KOPT-K1 (cell line): ENCODE results near the gene BICD2.

Experiments used
- H3K27ac ChIP-seq: fragments of 200-600 bp; sonication (generic); 2 replicates; pipeline ENCODE4 v1.5.1; 2016; ENCODE audit warnings: antibody characterized with exemption, mild to moderate bottlenecking, low read depth, low read length; ENCODE audit not compliant: poor library complexity, severe bottlenecking
- H3K36me3 ChIP-seq: fragments of 200-600 bp; sonication (generic); 2 replicates; pipeline ENCODE4 v1.5.1; 2017; ENCODE audit warnings: antibody characterized with exemption, mild to moderate bottlenecking, low read length, moderate library complexity; ENCODE audit not compliant: insufficient read depth
- H3K9me3 ChIP-seq: fragments of 200-600 bp; sonication (generic); 2 replicates; pipeline ENCODE4 v1.5.1; 2017; ENCODE audit warnings: antibody characterized with exemption, low read length, mild to moderate bottlenecking; ENCODE audit not compliant: insufficient read depth, poor library complexity, severe bottlenecking

Gene BICD2

GRCh38 chr9:92720807-92721535, 43.7 kb downstream of the BICD2 start:
- H3K36me3 ChIP-seq = peaks cover 71% of the 10 kb centered on the region
- H3K27ac ChIP-seq = no peak overlapping the region
- H3K9me3 ChIP-seq = no peaks in the 10 kb centered on the region

DNA sequence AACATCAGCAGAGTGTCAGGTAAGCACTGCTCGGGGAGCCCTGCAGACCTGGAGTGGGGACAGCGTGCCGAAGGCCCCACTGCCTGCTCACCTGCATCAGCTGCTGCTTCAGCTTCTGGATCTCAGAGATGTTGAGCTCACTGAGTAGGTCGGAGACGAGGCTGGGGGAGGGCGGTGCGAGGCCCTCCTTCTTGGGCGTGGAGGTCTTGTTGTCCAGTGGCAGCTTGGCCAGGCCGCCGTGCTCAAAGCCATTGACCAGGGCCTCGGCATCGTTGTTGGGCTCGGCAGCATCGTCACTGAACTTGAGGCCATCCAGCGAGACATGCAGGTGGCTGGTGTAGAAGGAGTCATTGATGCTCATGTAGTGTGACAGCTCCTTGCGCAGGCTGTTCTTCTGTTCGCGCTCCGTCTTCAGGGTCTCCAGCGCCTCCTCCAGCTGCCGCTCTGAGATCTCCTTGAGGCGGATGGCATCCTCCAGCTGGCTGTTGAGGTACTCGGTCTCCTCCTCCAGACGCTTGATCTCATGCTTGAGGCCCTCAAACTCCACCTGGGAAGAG, 44.3 kb downstream of the BICD2 start:
- Histone ChIP-seq H3K9me3 (no peaks in the 10 kb centered on the region), H3K27ac (no peak overlapping the region), H3K36me3 (peaks cover 74% of the 10 kb centered on the region)

DNA sequence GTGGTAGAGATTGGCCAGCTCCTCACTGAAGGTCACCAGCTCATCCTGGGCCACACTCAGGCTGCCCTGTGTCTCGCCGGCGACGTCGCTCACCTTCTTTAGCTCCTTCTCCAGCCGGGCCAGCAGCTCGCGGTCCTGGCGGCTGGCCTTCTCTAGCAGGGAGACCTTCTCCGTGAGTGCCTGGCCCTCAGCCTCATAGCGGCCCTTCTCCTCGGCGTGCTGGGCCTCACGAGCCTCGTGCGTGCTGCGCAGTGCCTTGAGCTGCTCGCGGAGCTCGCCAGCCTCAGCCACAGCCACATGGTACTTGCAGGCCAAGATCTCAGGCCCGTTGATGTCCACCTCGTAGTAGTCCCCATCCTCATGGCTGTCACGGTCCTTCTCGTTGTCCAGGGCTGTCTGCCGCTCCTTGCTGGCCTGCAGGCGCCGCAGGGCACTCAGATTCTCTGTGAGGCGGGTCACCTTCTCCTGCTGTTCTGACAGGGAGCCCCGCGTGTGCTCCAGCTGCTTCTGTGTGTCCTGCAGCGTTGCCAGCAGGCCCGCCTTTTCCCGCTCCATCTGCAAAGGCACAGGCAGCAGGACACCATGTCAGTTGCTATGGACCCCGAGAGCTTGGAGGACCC, 45.5 kb downstream of the BICD2 start:
- no peaks in the 10 kb centered on the region for H3K9me3 ChIP-seq
- peaks cover 86% of the 10 kb centered on the region for H3K36me3 ChIP-seq
- H3K27ac ChIP-seq = no peak overlapping the region

DNA sequence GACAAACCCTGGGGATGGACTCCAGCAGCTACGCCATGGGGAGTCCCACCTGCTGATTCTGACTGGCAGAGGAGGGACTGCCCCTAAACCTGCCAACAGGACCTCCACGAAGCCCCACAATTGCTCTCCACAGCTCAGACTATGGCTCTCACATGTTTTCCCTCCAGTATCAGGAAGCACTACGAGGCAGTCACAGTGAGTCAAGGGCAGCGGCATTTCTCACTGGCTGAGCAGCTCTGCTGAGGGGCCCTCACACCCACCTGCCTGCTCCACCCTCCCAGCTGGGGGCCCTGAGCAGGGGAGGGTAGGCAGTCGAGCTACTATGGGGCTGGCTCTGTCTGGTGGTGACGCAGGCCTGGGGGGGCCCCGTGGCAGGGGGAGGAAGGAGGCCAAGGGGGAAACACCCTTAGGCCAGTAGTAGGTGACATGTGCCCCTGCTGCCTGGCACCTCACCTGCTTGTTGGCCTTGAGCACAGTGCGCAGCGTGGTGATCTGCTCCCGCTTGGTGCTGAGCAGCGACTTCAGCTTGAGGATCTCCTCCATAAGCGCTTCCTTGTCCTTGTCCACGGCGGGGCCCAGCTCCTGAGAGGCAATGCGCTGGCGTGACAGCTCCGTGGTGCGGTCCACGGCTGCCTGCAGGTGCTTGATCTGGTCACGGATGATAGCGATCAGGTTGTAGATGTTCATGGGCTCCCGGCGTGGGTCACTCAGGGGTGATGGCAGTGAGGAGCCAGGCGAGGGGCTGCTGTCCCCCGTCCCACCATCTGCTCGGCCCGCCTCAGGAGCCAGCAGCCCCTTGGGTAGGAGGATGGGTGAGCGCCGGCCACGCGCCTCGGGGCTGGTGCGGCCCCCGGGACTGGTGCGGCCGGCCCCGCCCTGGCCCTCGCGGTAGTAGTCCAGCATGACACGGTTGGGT, 46.3 kb downstream of the BICD2 start:
- H3K27ac ChIP-seq = no peak overlapping the region
- no peaks in the 10 kb centered on the region for H3K9me3 ChIP-seq
- peaks cover 93% of the 10 kb centered on the region for H3K36me3 ChIP-seq

GRCh38 chr9:92717201-92718085, 47.2 kb downstream of the BICD2 start:
- H3K27ac ChIP-seq = no peak overlapping the region
- H3K36me3 ChIP-seq = peaks cover 93% of the 10 kb centered on the region
- no peaks in the 10 kb centered on the region for H3K9me3 ChIP-seq

- Histone ChIP-seq H3K36me3 (peaks cover 92% of the 10 kb centered on the region), H3K9me3 (no peaks in the 10 kb centered on the region), H3K27ac (no peak overlapping the region)
These were observed 48.1 kb downstream of the BICD2 start for GRCh38 chr9:92716557-92716956.

- H3K9me3 ChIP-seq = no peaks in the 10 kb centered on the region
- no peak overlapping the region for H3K27ac ChIP-seq
- peaks cover 95% of the 10 kb centered on the region for H3K36me3 ChIP-seq
These were observed 49.0 kb downstream of the BICD2 start for GRCh38 chr9:92715488-92716231.

GRCh38 chr9:92714787-92715487, 49.7 kb downstream of the BICD2 start:
- peaks cover 95% of the 10 kb centered on the region for H3K36me3 ChIP-seq
- no peak overlapping the region for H3K27ac ChIP-seq
- H3K9me3 ChIP-seq = no peaks in the 10 kb centered on the region

DNA sequence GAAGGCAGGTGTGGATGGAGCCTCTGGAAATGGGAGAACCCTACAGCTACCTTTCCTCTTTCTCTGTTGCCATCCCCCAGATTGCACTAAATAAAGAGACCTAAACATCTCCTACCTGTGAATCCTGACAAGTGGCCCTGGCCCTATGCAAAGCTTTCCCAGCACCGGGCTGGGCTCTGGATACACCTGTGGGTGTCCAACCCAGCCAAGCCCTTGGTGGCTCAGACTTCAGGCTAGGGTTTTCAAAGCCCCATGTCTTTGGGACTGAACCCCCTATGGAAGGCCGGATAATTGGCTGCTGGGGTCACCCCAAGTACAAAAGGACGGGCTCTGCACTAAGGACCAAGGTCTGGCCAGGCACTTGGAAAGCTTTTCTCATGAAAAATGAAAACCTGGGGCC, 50.6 kb downstream of the BICD2 start:
- H3K27ac ChIP-seq = no peak overlapping the region
- no peaks in the 10 kb centered on the region for H3K9me3 ChIP-seq
- peaks cover 94% of the 10 kb centered on the region for H3K36me3 ChIP-seq

- H3K9me3 ChIP-seq = no peaks in the 10 kb centered on the region
- H3K36me3 ChIP-seq = peaks cover 92% of the 10 kb centered on the region
- H3K27ac ChIP-seq = no peak overlapping the region
These were observed 51.1 kb downstream of the BICD2 start for GRCh38 chr9:92713528-92713927.

DNA sequence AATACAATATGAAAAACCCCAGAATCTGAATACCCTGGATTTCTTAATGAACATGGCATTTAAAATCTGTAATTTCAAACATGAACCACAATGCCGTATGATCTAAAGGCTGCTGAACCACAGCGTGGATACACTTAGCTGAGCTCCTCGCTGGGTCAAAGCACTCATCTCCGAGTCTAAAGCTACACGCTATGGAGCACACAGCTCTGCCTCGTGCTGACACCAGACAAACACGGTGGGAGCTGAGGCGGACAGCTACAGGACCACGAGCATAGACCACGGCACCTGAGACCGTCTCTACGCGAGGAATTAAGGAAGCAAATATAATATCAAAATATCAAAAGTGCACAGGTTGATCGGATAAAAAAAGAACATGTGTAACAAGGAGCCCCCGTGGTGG, 51.9 kb downstream of the BICD2 start:
- no peaks in the 10 kb centered on the region for H3K9me3 ChIP-seq
- no peak overlapping the region for H3K27ac ChIP-seq
- peaks cover 84% of the 10 kb centered on the region for H3K36me3 ChIP-seq

GRCh38 chr9:92711844-92712243, 52.8 kb downstream of the BICD2 start:
- Histone ChIP-seq H3K27ac (peak overlapping the region; percentile 42), H3K9me3 (no peaks in the 10 kb centered on the region), H3K36me3 (peaks cover 75% of the 10 kb centered on the region)

DNA sequence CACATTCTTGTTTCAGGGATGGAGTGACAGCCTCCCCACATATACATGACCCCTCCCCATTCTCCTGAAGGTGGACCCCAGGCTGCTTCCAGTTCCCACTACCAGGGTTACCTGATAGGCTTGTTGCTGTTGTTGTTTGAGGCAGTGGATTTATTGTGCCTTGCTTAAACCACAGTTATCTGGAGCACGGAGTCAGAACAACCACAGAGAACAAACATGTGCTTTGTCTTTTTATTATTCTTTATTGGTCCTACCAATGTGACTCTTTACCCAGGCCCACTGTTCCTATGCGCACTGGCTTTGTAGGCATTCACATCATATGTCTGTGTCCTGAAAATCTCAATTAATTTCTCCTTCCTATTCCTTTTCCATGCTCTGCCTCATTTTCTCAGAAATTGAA, 53.5 kb downstream of the BICD2 start:
- H3K36me3 ChIP-seq = peaks cover 69% of the 10 kb centered on the region
- no peaks in the 10 kb centered on the region for H3K9me3 ChIP-seq
- H3K27ac ChIP-seq = no peak overlapping the region
